MM.1S (cell line): ENCODE results near the gene GRK2.

Source experiments
- CTCF ChIP-seq: fragments of 300-600 bp; sonication (generic); IDR thresholded peaks from 2 replicates; pipeline ENCODE4 v1.5.1; 2016; ENCODE audit warnings: antibody characterized with exemption, low read length, mixed read lengths
- EZH2phosphoT487 ChIP-seq: fragments of 300-600 bp; sonication (generic); IDR thresholded peaks from 2 replicates; pipeline ENCODE4 v1.6.1; 2018; ENCODE audit warnings: antibody characterized with exemption, low read length

DNA sequence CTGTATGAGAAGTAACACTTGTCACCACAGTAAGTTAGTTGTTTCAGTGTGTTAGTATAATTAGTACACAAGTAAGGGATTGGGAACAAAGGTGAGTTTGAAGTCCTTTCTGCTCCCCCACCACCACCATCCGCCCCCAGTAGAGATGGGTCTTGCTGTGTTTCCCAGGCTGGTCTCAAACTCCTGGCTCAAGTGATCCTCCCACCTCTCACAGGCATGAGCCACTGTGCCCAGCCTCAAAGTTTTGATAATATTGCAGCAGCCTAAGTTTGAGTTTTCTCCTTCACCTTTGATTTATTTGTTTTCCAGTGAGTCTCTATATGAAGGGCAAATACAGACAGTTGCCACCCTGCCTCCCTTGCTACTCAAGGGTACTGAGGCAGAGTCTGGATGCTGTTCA lies 23.7 kb upstream of the GRK2 start:
- no peak for TF ChIP-seq CTCF
- no peak for TF ChIP-seq EZH2phosphoT487
